ENCODE results near the gene SCARB1. TPM values are rescaled to one million over a fixed set of nuclear protein-coding genes. Genes with fewer than 3 reads are reported as not detected.

Gene SCARB1
- total RNA-seq, 1 donor from 2014 or later = 4.3 TPM

DNA sequence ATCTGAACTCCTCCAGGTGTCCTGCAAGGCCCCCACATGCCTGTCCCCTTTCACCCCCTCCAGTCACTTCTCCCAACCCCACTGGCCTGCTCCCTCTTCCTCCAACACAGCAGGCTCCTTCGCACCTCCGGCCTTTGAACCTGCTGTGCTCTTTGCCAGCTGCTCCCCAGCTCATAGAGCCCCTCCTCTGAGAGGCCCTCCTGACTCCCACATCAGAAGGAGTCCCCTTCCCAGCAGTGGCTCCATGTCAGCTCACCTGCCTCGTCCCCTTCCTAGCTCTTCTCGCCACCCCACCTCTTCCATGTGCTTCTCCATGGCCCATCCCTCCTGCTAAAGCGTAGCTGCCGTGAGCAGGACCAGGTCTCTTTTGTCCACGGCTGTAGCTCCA lies 22.1 kb downstream of the SCARB1 start:
- Mint-ChIP-seq H3K4me3 (no peak overlapping the region), H3K27ac (peak overlapping the region; percentile 89), H3K9me3 (no peaks in the 10 kb centered on the region), H3K4me1 (peaks cover 39% of the 10 kb centered on the region), H3K36me3 (peaks cover 6% of the 10 kb centered on the region), H3K27me3 (ENCODE audit: insufficient read depth, low read depth) (no peaks in the 10 kb centered on the region)
- no peak overlapping the region for H3K9ac ChIP-seq
- peaks cover 26% of the 10 kb centered on the region for H3K4me1 ChIP-seq
- peaks cover 7% of the 10 kb centered on the region for H3K27me3 ChIP-seq
- H3K4me3 ChIP-seq = no peak overlapping the region
- no peaks in the 10 kb centered on the region for H3K9me3 ChIP-seq (ENCODE audit: low read depth)
- no peaks in the 10 kb centered on the region for H3K36me3 ChIP-seq
- peaks cover 8% of the 10 kb centered on the region for H4K20me1 ChIP-seq (ENCODE audit: low read depth)
- no peak for TF ChIP-seq EZH2phosphoT487 (IDR thresholded peaks at IDR 0.05)
- TF ChIP-seq EZH2 (IDR thresholded peaks at IDR 0.05) = no peak
- H2AFZ ChIP-seq (replicated peaks) = no peak overlapping the region
- no peaks in the 10 kb centered on the region for H3K79me2 ChIP-seq (ENCODE audit: low read depth)
- H3K4me2 ChIP-seq = no peak overlapping the region
- no peak overlapping the region for H3K27ac ChIP-seq
- no peak for DNase-seq (ENCODE audit: low spot score)
- H3F3A ChIP-seq (ENCODE audit: low read depth) = no peaks in the 10 kb centered on the region

DNA sequence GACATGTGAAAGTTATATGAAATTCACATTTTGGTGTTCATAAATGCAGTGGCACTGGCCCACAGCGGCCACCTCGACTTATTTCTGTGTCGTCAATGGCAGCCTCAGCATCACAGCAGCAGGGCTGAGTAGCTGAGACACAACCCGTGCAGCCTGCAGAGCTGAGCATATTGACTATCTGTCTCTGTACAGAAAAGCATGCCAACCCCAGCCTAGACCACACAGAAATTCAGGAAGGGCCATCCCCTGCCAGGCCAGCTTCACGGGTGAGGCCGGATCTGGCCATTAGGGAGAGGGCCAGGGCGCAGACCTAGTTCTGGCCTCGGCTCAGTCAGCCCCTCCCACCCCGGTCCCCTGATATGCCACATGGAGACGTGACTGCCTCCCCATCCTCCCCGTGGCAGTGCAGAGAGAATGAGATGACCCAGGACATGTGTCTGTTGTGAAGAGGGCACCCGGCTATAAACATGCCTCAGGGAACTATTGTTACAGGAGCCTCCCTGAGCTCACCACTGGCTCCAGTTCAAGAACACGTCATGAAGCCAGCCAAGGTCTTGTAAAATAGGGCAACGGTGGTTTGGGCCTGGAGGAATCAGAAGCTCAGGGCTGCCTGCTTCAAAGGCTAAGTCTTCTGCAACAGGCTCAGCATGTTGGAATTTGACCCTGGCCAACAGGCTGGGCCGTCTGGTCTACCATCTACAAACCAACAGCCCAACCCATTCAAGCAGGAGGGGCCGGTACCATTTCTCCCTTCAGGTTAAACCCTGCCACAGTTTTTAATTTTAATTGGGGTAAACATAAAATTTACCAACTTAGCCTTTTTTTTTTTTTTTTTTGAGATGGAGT lies 25.5 kb downstream of the SCARB1 start:
- Mint-ChIP-seq H3K9me3 (no peaks in the 10 kb centered on the region), H3K4me1 (peaks cover 49% of the 10 kb centered on the region), H3K4me3 (no peak overlapping the region), H3K36me3 (peaks cover 5% of the 10 kb centered on the region), H3K27me3 (ENCODE audit: insufficient read depth, low read depth) (peaks cover 3% of the 10 kb centered on the region), H3K27ac (no peak overlapping the region)
- Histone ChIP-seq H3K4me1 (peaks cover 21% of the 10 kb centered on the region), H3K4me2 (no peak overlapping the region), H3K36me3 (no peaks in the 10 kb centered on the region), H3K79me2 (ENCODE audit: low read depth) (no peaks in the 10 kb centered on the region), H2AFZ (replicated peaks) (no peak overlapping the region), H3K4me3 (no peak overlapping the region), H3K9me3 (ENCODE audit: low read depth) (no peaks in the 10 kb centered on the region), H3K27ac (no peak overlapping the region), H4K20me1 (ENCODE audit: low read depth) (peaks cover 20% of the 10 kb centered on the region), H3F3A (ENCODE audit: low read depth) (peaks cover 13% of the 10 kb centered on the region), H3K9ac (no peak overlapping the region), H3K27me3 (peaks cover 37% of the 10 kb centered on the region)
- no peak for DNase-seq (ENCODE audit: low spot score)
- TF ChIP-seq EZH2phosphoT487 (IDR thresholded peaks at IDR 0.05) = no peak
- TF ChIP-seq EZH2 (IDR thresholded peaks at IDR 0.05) = no peak
- TF ChIP-seq, protein P1, sequence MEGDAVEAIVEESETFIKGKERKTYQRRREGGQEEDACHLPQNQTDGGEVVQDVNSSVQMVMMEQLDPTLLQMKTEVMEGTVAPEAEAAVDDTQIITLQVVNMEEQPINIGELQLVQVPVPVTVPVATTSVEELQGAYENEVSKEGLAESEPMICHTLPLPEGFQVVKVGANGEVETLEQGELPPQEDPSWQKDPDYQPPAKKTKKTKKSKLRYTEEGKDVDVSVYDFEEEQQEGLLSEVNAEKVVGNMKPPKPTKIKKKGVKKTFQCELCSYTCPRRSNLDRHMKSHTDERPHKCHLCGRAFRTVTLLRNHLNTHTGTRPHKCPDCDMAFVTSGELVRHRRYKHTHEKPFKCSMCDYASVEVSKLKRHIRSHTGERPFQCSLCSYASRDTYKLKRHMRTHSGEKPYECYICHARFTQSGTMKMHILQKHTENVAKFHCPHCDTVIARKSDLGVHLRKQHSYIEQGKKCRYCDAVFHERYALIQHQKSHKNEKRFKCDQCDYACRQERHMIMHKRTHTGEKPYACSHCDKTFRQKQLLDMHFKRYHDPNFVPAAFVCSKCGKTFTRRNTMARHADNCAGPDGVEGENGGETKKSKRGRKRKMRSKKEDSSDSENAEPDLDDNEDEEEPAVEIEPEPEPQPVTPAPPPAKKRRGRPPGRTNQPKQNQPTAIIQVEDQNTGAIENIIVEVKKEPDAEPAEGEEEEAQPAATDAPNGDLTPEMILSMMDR (IDR thresholded peaks at IDR 0.05) = no peak

DNA sequence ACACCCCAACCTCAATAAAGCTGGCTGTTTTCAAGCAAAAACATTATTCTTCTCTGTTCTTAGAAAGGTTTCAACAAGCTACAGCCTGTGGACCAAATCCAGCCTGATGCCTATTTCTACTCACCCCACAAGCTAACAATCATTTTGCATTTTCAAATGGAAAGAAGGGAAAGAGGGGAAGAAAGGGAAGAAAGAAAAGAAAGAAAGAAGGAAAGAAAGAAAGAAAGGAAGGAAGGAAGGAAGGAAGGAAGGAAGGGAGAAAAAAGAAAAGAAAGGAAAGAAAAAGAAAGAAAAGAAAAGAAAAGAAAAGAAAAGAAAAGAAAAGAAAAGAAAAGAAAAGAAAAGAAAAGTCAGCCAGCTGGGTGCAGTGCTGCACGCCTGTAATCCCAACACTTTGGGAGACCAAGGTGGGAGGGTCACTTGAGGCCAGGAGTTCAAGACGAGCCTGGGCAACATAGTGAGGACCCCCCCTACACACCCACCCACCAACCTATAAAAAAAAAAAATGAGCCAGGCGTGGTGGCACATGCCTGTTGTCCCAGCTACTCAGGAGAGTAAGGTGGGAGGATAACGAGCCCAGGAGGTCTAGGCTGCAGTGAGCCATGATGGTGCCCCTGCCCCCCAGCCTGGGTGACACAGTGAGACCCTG lies 26.3 kb downstream of the SCARB1 start:
- DNase-seq (ENCODE audit: low spot score) = no peak
- Histone ChIP-seq H3K4me3 (no peak overlapping the region), H2AFZ (replicated peaks) (no peak overlapping the region), H3K4me2 (no peak overlapping the region), H3K27ac (no peak overlapping the region), H4K20me1 (ENCODE audit: low read depth) (peaks cover 24% of the 10 kb centered on the region), H3K79me2 (ENCODE audit: low read depth) (no peaks in the 10 kb centered on the region), H3K27me3 (peaks cover 45% of the 10 kb centered on the region), H3K9ac (no peak overlapping the region), H3K9me3 (ENCODE audit: low read depth) (no peaks in the 10 kb centered on the region), H3F3A (ENCODE audit: low read depth) (peaks cover 21% of the 10 kb centered on the region), H3K4me1 (peaks cover 24% of the 10 kb centered on the region), H3K36me3 (no peaks in the 10 kb centered on the region)
- TF ChIP-seq EZH2phosphoT487 (IDR thresholded peaks at IDR 0.05) = no peak
- H3K4me1 Mint-ChIP-seq = peaks cover 49% of the 10 kb centered on the region
- H3K27ac Mint-ChIP-seq = no peak overlapping the region
- H3K27me3 Mint-ChIP-seq (ENCODE audit: insufficient read depth, low read depth) = peaks cover 4% of the 10 kb centered on the region
- peaks cover 5% of the 10 kb centered on the region for H3K36me3 Mint-ChIP-seq
- H3K4me3 Mint-ChIP-seq = no peak overlapping the region
- no peaks in the 10 kb centered on the region for H3K9me3 Mint-ChIP-seq

DNA sequence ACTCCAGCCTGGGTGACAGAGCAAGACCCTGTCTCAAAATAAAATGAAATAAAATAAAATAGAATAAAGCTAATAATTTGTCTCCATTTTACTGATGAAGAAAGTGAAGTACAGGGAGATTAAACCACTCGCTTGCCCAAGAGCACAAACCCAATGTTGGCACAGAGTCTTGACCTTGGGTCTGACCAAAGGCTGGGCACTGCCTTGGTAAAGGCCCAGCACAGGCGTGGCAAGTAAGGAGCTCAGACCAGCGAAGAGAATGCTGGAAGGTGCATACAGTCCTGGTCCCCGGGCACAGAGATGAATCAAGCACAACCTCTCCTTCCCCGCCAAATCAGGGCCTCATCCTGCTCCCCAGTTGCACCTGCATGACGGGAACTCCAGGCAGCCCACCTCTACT lies 26.9 kb downstream of the SCARB1 start:
- Histone ChIP-seq H3K27me3 (peaks cover 51% of the 10 kb centered on the region), H3K9me3 (ENCODE audit: low read depth) (no peaks in the 10 kb centered on the region), H3K4me3 (no peak overlapping the region), H2AFZ (replicated peaks) (no peak overlapping the region), H3K9ac (no peak overlapping the region), H3K4me1 (peaks cover 19% of the 10 kb centered on the region), H3K36me3 (no peaks in the 10 kb centered on the region), H4K20me1 (ENCODE audit: low read depth) (peaks cover 28% of the 10 kb centered on the region), H3K27ac (no peak overlapping the region), H3K79me2 (ENCODE audit: low read depth) (no peaks in the 10 kb centered on the region), H3F3A (ENCODE audit: low read depth) (peaks cover 27% of the 10 kb centered on the region), H3K4me2 (no peak overlapping the region)
- TF ChIP-seq, protein P1 (IDR thresholded peaks at IDR 0.05) = no peak
- TF ChIP-seq EZH2phosphoT487 (IDR thresholded peaks at IDR 0.05) (no peak), EZH2 (IDR thresholded peaks at IDR 0.05) (no peak)
- Mint-ChIP-seq H3K27me3 (ENCODE audit: insufficient read depth, low read depth) (peaks cover 4% of the 10 kb centered on the region), H3K4me3 (no peak overlapping the region), H3K9me3 (no peaks in the 10 kb centered on the region), H3K4me1 (peaks cover 47% of the 10 kb centered on the region), H3K36me3 (peaks cover 5% of the 10 kb centered on the region), H3K27ac (no peak overlapping the region)
- DNase-seq (ENCODE audit: low spot score) = no peak

All from neural progenitor cell (in vitro differentiated cells).